ENCODE data around the gene EFNA5.

Gene EFNA5

DNA sequence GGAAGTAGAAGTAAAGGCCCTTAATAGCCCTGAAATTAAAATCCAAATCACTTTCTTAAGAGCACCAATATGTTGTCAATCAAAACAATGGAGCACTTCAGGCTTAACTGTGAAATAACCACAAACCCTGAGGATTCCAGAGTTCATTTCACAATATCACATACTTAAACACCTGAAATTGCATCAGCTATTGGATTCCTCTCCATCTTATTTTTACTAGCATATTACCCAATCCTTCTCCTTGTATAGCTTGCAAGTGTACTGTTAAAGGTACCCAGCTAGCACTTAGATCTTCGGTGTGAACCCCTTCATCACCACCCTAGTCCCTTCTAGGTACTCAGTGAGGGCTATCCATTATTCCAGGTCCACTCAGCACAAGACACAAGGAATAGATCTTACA lies 287.3 kb downstream of the EFNA5 start:
- DNase-seq: no peak

DNA sequence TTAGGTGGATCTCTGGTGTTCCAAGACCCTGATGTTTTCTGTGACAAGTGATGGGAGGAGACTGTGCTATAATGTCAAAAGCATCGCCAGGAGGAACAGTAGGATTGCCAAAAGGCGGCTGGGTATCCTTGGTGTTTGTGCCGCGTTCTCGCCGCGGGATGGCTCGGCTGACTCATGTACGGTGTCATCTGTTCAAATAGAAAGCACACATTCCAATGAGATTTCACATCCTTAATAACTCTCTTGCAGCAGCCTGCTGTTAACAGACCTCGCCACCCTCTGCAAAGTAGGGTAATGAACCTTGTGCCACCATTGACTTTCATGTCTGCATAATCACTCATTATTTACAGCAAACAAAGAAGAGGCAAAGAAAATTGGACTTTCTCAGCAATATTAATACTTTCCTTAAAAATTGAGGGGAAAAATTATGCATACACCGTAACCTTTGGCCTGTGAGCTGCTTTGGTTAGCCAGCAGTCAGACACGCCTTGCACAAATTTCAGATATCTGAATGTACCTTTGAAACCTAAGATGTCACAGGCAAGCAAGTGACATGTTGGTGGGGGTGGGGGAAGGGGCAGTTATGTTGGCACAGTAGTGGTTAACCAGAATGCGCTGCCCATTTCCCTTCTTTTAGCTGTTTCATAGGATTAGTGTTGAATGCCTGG lies 289.4 kb downstream of the EFNA5 start:
- DNase-seq: no peak

DNA sequence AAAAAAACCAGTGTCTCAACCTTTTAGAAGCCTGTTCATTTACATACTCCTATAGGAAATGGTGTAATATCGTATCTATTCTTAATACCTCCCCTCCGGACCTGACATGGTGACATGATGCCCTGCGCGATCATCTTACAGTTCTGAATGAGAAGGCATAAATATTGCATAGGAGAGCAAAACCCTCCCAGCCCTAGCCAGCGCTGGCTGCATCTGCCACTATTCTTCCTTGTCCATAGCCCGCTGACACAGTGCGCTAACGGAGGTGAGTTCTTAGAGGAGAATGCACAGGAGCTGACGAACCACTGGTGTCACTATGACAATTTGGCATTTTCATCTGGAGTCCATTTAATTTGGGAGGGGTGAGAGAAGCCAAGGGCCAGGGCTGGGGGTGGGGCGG lies 290.1 kb downstream of the EFNA5 start:
- no peak for DNase-seq

DNA sequence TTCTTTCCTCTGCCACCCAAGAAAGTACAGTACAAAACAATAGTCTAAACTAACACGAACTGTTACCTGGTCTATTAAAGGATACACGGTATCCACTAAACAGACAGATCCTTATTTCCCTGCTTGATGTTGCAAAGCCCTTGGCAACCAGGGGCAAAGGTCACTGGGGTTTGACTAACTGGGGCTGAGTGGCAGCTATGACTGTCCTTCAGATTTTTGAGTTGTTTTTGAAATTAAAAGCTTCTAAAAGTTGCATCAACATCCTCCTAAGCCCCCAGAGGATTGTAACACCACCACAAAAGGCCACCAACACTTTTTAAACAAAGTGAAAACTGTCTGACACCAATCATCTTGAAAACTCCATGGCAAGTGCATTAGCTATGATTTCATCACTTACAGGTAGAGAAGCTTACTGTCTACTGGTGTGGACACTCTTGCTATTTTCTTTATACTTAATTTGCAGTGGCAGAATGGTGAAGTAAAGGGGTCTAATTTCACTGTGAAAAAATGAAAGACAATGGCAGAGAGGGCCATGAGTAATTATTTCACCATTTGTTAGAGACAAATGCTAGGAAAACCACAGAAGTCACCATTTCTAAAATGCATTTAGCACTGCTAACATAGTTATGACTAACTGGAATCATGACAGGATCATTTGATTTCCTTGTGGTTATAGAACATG lies 292.4 kb downstream of the EFNA5 start:
- no peak for DNase-seq

DNA sequence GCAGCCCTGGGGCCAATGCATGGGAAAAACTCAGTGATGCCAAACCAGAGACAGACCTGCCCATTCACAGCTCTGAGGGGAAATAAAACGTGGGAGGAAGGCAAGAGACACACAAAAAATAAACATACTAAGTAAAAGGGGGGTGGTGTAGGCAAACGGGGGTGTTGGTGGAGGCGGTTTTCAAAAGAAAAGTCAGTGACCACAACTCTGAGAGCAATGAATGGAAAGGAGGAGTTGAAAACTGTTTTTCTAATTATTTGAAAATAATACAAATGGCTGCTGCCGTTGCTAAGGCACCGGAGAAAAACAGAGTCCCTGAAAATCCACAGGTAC lies 293.5 kb downstream of the EFNA5 start:
- DNase-seq: no peak

DNA sequence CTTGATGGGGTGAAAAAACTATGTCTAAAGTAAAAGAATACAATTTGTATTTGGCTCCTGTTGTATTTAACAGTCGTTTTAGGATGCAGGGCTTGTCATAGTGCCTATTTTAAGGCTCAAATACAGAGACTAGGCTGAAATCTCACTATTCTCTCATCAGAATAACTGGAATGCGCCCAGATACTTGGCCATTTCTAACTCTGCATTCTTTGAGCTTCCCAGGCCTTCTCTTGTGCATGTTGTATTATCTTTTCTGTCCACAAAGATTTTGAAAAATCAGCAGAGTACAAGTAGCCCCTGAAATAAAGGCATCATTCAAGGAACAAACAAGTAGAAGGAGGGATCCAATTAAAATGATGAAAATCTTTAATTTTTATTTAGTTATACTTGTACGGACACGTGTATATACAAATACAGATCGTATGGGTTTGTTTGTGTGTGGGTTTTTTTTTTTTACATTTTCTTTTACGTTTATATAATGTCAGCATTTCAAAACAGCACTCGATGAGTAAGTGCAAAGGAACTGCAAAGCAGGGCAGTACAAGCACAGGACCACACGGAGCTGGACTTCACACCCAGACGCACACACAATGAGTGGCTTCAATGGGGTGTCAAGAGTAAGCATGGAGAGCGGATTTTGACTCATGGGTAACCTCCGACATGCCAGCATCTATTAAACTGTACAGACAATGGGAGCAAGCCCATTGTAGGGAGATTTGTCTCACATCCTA lies 294.0 kb downstream of the EFNA5 start:
- no peak for DNase-seq

DNA sequence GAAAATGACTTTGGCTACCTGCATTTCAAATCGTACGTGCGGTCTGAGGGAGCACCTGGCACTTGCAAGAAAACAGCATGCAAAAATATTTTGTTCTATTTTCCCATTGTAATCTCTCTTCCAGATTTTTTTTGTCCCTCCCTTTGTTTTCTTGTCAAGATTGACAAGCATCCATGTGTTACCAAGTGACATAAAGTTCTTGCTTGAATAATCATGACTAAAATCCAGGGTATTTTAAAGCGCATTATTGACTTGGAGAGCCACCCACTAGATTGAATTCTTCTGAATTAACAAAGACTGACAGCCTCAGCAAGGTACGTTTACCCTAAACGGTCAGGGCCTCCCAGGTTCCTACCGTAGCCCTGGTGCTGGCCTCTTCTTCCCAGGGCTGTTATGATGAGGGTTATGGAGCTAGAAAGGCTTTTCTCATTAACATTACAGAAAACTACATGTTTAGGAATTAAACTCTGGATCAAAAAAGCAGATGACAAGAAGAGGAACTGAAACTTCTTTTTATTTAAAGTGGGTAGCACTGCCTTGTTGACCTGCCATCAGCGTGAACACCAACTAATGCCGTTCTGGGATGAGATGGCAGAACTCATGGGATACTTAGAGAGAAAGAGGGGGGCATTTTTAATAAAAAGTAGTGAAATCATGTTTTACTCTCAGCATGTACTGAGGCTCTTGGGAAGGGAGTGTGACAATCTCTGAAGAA lies 297.0 kb downstream of the EFNA5 start:
- no peak for DNase-seq

DNA sequence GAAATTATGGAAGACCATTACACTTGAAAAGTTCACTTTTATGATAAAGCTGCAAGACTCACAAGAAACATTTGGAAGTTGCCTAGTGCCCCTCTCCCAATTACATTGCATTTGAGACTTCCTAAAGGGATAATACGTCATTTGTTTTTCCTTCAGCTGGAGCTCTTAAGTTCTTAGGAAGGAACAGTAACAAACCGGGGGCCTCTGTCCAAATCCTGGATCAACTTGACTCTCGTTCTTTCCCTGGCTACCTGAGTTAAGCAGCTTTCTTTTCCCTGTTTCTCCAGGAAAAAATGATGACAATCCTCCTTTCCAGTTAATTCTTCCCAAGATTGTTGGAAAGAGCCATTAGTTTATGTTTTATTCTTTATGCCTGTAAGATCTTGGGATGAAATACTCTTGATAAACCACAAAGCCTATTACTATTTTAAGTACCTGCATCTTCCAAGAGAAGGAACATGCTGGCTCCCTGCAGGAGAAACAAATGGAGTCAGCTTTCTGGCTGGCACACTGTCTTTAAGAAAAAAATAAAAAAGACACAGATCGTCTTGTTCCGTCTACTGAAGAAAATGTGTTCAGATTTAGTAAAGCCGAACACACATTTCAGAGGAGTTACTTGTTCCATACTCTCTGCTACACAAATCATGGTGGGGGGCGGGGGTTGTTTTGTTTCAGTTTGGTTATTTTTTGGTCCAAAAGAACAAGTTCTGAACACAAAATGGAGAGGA lies 297.9 kb downstream of the EFNA5 start:
- no peak for DNase-seq

DNA sequence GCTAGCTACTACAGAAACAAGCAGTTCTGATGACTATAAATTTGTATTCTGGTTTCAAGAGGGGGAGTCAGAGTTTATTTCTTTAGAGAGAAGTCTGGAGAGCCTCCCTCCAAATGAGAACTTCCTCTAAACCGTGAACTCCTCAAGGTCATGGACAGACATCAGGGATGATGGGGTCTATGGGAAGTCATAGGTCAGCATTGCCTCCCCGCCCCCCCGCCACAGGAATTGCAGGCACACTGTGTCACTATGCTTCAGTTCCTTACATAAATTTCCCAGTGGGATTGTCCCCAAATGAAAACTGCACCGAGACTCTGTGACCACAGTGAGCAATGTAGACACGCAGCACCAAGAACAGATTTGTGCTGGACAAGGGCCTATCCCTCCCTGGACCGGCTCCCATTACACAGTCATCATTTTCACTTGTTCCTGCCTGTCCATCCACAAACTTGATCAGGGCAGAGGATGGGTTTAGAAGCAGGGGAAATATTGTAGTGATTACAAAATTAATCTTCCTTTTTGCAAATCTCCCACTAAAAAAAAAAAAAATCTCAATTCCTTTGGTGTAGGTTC lies 300.3 kb downstream of the EFNA5 start:
- DNase-seq: no peak

DNA sequence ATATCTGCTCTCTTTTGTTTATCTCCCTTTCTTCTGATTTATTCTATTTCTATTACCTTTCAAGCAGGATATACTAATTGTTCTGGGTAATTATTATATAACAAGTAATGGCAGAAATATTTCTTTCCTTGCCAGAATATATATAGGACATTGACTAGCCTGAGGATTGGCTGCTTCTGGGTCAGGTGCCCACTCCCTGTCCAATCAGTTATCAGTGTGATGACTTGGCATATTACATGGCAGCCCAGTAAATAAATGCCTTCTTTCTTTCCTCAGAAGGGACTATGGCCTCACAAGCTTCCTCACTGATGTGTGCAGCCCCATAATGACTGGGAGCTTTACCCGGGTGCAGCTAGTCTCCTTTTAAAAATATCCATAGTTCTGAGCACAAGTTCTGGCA lies 301.1 kb downstream of the EFNA5 start:
- DNase-seq: no peak

DNA sequence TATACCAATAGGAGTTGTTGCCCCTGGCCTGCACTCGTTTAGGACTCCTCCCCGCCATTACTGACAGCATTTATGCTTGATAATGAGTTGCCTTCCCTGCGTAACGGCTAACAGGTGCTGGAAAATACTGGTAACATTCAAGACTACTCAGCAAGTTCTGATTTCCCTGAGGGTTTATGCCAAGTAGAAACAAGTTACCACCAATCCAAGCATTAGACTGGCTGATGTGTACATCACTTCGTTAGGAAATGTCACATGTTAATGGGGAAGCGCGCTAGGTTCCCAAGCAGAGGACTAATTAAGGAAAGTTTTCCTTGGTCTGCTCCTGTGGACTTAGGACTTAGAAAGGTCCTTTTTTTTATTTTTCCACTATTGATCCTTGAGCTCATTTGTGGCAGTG lies 302.1 kb downstream of the EFNA5 start:
- DNase-seq: no peak

DNA sequence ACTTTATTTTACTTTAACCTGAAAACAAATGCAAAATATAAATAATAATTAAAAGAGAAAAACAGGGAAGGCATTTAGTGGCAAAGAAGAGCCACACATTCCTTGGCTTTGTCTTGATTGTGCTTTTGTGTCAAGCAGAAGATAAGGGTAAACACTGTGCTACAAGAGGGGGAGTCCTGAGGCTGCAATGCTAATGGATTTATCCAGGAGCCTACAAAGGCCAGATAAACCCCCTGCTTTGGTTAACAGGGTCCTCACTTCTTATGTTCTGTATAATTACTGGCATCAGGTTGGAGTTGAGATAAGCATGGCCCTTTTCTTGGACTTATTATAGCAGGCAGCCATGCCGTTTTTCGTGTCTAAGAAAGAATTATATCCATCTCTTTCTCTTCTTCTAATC lies 302.8 kb downstream of the EFNA5 start:
- DNase-seq: no peak

DNA sequence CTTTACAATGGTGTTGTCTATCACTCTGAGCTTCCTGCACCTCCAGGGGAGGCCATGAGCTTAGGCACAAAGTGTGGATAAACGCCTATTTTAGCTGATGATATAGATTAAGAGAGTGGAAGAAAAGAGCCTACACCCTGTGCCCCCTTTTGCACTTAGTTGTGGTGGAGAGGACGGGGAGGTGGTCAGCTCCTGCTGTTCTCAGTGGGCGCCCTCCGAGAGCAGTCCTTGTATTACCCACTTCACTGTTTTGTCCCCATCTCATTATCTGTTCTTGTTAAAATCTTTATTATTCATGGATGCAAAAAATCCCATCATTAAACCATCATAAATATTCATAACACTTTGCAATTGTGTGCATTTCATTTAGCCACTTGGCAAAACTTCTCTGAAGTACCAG lies 303.3 kb downstream of the EFNA5 start:
- DNase-seq: no peak

DNA sequence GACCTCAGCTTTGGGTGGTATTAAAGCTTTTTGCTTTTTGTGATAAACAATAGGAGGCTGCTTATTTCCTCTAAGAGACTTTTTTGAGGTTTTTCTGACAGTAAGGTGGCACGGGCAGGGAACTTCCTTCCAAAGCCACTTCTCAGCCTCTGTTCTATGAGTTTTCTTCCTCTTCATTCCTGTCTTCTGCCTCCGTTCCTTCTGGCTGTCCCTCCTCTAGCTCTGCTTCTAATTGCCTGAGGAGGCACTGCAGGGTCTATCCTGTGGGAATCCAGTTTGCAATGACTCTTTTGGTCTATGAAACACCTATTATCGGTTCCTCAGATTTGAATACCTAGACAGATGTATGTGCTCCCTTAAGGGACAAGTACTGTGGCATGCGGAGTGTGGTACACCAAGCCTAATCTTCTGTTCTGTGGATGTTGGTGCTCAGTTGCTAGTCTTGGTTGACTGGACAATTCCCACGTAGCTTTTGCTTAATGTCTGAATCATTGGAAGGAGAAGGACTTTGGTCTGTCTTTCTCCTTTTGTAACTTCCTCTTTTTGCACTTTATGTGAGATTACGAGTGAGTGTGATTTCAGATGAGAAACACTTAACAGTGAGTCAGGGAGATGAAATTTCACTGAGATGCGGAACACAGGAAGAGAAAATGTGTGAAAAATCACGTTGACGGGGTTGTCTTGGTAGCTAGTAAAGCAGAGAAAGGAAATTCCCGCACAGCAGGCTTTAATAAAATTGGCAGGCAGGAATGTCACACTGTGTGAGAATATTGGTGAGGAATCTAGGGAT lies 305.2 kb downstream of the EFNA5 start:
- no peak for DNase-seq

DNA sequence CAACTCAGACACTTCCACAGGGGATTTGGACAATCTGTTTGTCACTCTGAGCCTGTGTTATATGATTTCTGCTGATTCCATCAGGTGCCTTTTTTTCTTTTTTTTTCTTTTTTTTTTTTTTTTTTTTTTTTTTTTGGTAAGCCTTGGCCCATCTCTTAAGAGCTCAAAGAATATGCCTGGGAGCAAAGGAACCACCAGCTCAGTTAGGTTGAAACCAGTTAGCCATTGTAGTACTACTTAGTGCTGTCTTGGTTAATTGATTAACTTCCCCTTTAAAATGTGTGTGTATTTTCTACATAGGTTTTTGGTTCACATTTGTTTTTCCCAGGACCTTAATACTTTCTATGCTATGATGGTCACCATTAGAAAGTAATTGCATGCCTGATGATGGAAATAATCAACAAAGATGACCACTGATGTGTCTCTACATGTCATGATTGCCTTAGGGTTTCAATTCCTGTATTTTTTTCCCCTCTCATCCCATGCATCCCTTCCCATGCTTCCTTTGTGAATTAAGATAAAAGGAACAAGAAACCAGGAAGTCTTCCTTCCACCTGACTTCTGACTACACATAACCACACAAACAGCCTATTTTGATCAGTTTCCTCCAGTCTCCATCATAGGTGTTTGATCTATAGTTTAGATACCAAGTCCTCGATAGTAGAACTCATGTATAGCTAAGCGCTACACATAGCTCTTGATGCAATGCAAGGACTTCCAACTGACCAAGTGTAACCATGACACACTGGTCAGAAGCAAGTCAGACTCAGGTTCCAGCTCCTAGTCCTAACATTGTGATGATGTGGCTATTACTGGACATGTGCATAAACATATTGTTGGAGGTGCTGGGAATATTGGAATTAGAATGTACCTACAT lies 306.1 kb downstream of the EFNA5 start:
- no peak for DNase-seq

DNA sequence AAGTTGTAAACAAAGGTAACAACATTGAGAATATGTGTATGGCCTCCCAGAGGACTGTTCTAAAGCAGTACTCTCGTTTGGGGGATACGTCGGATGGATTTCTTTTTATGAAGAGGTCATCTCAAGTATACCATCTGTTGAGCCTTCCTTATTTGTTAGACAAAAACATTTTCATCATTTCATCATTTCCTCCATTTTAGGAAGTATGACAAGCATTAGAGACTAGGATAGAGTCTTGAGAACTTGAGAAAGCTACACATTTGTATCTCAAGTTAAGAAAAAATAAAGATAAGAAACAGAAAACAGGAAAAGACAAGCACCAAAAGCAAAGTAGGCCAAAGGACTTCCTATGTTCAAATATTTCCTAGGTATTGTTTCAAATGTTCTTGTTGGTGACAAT lies 307.0 kb downstream of the EFNA5 start:
- no peak for DNase-seq

DNA sequence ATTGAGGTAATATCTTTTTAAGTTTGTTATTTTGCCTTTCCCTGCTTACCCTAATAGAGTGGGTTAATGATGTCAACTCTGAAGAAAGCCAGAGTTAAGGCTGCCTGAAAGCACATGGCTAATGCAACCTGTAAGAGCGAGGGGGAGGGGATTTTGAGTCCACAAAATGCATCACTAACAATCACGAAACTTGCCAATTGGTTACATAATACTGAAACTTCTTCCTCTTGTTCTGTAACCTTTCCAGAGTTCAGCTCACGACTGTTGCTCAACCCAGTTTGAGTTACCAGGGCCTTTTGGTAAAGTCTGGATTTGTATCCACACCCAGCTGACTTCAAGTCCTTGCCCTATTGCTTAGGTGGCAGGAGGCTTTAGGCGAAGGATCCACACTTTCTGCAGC lies 308.8 kb downstream of the EFNA5 start:
- no peak for DNase-seq

DNA sequence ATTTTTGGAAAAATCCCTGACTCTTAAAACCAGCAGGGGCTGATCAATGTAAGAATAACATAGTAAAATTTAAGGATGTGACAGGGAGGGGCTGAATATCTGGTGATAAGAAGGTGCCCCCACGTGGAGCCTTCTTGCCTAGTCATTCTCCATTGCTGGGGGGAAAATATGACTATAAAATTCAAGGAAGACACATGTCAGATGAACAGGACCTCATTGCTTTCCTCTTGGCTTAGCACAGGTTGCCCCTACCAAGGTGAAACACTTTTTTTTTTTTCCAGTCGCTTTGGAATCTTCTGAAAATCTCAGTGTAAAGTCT lies 310.9 kb downstream of the EFNA5 start:
- no peak for DNase-seq

DNA sequence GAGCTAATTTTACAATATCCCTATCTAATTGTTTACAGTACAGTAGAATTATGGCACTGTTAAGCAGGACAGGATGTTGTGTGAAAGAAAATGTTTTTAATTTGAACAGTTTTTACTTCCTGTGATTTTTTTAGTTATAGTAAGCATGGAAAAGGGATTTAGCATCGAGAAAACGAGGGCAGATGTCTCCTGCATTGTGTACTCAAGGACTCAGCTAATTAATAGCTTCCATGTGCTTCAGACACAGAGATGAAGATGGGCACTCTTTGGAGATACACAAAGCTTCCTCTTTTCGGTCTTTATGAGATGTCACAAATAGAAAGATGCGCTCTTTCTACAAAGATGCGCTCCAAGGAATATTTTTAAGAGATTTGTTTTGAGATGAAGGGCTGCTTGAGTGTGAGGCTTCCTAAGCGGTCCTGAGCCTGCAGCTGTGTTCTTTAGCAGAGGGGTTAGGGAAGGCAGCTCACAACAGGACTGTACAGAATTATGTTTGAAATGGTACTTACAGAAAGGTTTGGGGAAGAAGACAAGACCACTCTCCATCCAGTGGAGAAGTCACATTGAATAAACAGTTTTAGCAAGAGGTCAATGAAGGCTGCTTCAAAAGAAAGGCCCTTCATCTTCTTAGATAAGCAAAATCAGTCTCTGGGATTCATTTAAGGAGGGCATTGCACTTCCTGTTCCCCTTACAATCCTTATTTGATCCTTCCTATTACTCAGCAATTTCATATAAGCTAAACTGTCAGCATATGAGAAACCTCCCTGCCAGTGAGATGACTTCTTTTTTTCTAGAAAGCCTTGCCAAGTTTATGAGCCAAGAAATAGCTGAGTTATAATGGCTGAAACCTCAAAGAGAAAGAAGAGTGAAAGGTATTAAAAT lies 311.5 kb downstream of the EFNA5 start:
- no peak for DNase-seq

DNA sequence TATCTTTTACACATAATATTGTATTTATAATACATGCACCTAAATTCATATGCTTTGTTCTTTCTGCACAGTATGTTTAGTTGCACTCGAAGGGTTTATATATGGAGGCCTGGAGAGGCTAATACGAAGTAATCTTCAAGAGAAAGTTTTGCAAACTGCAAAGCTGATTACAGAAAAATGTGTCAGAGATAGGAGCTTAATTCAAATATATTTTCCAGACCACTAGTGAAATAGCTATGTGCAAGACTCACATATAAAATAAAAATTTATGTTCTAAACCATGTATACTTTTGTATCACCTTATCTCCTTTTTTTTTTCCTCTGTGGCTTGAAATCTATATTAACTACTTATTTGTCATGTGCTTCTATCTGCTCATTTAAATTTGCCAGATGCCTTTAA lies 313.8 kb downstream of the EFNA5 start:
- no peak for DNase-seq

Measured in stimulated activated CD8-positive, alpha-beta memory T cell treated with anti-CD3 and anti-CD28 coated beads, Interleukin-4, amount 100 ng/mL, for 48 hours (primary cell).